Tibial nerve (tissue), 4 donors: ENCODE results near the gene LBX2. TPM values are rescaled to one million over a fixed set of nuclear protein-coding genes. Genes with fewer than 3 reads are reported as not detected.

Experiments used
- DNase-seq, 2 donors: peaks; one replicate each; pipeline ENCODE4 v3.0.0-alpha.2; 2019; ENCODE audit warnings: low spot score in 2 of 2
- H3K27ac ChIP-seq, 4 donors: fragments of 200-600 bp; sonication (generic) in 3 of 4; one replicate each; pipeline ENCODE4 v1.5.1; 2017 to 2019; ENCODE audit warnings: mild to moderate bottlenecking in 1 of 4
- H3K27me3 ChIP-seq, 2 donors: fragments of 200-600 bp; sonication (generic) in 1 of 2; one replicate each; pipeline versions ENCODE4 v1.5.1 to v1.6.0; 2017 to 2019
- H3K36me3 ChIP-seq, 3 donors: fragments of 200-600 bp; sonication (generic); one replicate each; pipeline ENCODE4 v1.5.1; 2018 to 2019
- H3K4me1 ChIP-seq, 4 donors: fragments of 200-600 bp; sonication (generic) in 3 of 4; one replicate each; pipeline ENCODE4 v1.5.1; 2017 to 2019
- H3K4me3 ChIP-seq, 4 donors: fragments of 200-600 bp; sonication (generic) in 3 of 4; one replicate each; pipeline ENCODE4 v1.5.1; 2017 to 2019; ENCODE audit warnings: mild to moderate bottlenecking in 1 of 4, moderate library complexity in 1 of 4
- H3K9me3 ChIP-seq, 4 donors: fragments of 200-600 bp; sonication (generic) in 3 of 4; one replicate each; pipeline ENCODE4 v1.5.1; 2017 to 2019
- CTCF ChIP-seq, 5 experiments: fragments of 200-600 bp in 3 of 5; fragments of 450-650 bp in 2 of 5; sonication (generic) in 3 of 5; IDR thresholded peaks; one replicate each; pipeline ENCODE4 v1.5.1; 2016 to 2019; ENCODE audit warnings: antibody characterized with exemption in 5 of 5, mild to moderate bottlenecking in 3 of 5, moderate library complexity in 2 of 5
- EP300 ChIP-seq, 2 donors: sonication (generic); formaldehyde crosslinking; IDR thresholded peaks; one replicate each; pipeline ENCODE4 v1.6.1; 2017; ENCODE audit warnings: antibody characterized with exemption in 2 of 2, mild to moderate bottlenecking in 1 of 2
- POLR2A ChIP-seq, 2 donors: fragments of 450-650 bp; IDR thresholded peaks; one replicate each; pipeline ENCODE4 v1.6.1; 2017; ENCODE audit warnings: antibody characterized with exemption in 2 of 2, mild to moderate bottlenecking in 2 of 2, moderate library complexity in 2 of 2
- WGBS, 2 donors: methylation state at CpG; one replicate each; pipeline ENCODE4 v1.1.5; 2018; 5-methylcytosine and 5-hydroxymethylcytosine counted together
- total RNA-seq, 4 donors: library from RNA; depleted of rRNA; stranded (reverse); fragments of >200 nt; gene quantifications; one replicate each; pipeline ENCODE4 v1.1.0, GENCODE V29; 2016

LBX2 gene
- total RNA-seq, 4 donors from 2014 or later = 0.20 to 4.4 (median 1.6) TPM

GRCh38 chr2:74512744-74513604, 13.6 kb upstream of the LBX2 start:
- TF ChIP-seq EP300 (IDR thresholded peaks at IDR 0.05) (no peak), CTCF (IDR thresholded peaks at IDR 0.05) (no peak), POLR2A (IDR thresholded peaks at IDR 0.05) (no peak)
- Histone ChIP-seq H3K27me3 (peaks cover 0 to 77% of the 10 kb centered on the region in 2 donors), H3K9me3 (no peaks in the 10 kb centered on the region), H3K4me1 (peaks cover 0 to 35% (median 24%) of the 10 kb centered on the region in 4 donors), H3K4me3 (no peak overlapping the region), H3K27ac (no peak overlapping the region), H3K36me3 (no peaks in the 10 kb centered on the region)
- no peak for DNase-seq
- WGBS, 2 donors = 6 to 8% methylated on average over 16 to 35 of the region's 36 CpGs

GRCh38 chr2:74511104-74511989, 11.9 kb upstream of the LBX2 start:
- no peaks in the 10 kb centered on the region for H3K9me3 ChIP-seq
- no peak overlapping the region for H3K27ac ChIP-seq
- H3K27me3 ChIP-seq = peaks cover 0 to 60% of the 10 kb centered on the region in 2 donors
- H3K36me3 ChIP-seq = peaks cover 0 to 2% (median 0%) of the 10 kb centered on the region in 3 donors
- no peak for DNase-seq
- no peak for TF ChIP-seq EP300 (IDR thresholded peaks at IDR 0.05)
- no peak for TF ChIP-seq CTCF (IDR thresholded peaks at IDR 0.05)
- no peak for TF ChIP-seq POLR2A (IDR thresholded peaks at IDR 0.05)
- H3K4me3 ChIP-seq = no peak overlapping the region
- WGBS, 2 donors = 37 to 43% methylated on average over 11 of the region's 11 CpGs
- peaks cover 0 to 39% (median 30%) of the 10 kb centered on the region in 4 donors for H3K4me1 ChIP-seq

- peaks cover 0 to 13% (median 0%) of the 10 kb centered on the region in 3 donors for H3K36me3 ChIP-seq
- DNase-seq = no peak
- H3K27ac ChIP-seq = no peak overlapping the region
- H3K4me1 ChIP-seq = peaks cover 0 to 39% (median 33%) of the 10 kb centered on the region in 4 donors
- H3K27me3 ChIP-seq = peaks cover 0 to 50% of the 10 kb centered on the region in 2 donors
- no peak for TF ChIP-seq POLR2A (IDR thresholded peaks at IDR 0.05)
- no peak for TF ChIP-seq CTCF (IDR thresholded peaks at IDR 0.05)
- no peak for TF ChIP-seq EP300 (IDR thresholded peaks at IDR 0.05)
- H3K9me3 ChIP-seq = no peaks in the 10 kb centered on the region
- 78 to 79% methylated on average over 4 of the region's 4 CpGs for WGBS, 2 donors
- no peak overlapping the region for H3K4me3 ChIP-seq
Measured at GRCh38 chr2:74510272-74510671, 10.9 kb upstream of the LBX2 start.

DNA sequence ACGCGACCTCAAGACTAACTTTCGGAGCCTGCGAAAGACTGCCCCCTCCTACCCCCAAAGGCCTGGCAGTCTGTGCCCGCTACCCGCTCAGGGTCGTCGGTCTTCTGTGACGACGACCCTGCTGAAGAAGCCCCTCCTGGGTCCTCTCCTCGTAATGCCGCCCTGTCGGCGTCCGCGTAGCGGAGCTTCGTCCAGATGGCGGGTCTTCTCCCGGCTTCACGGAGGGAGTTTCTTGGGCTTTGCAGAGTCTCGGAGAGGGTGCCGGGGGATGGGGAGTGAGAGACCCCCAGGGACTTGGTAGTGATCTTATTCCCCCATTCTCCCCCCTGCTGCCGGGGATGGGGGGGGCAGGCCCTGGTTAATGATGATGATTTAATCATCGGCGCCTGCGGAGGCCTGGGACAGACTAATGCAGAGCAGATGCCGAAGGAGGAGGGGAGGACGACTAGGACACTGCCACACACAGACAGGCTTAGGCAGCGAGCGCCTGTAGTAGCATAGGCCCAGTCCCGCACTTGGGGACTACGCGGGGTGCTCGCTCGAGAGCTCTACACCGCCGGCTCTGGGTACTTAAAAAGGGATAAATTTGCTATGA, 8.6 kb upstream of the LBX2 start:
- peaks cover 0 to 46% (median 23%) of the 10 kb centered on the region in 4 donors for H3K4me1 ChIP-seq
- no peak for DNase-seq
- TF ChIP-seq EP300 (IDR thresholded peaks at IDR 0.05) = no peak
- TF ChIP-seq POLR2A (IDR thresholded peaks at IDR 0.05) = no peak
- TF ChIP-seq CTCF (IDR thresholded peaks at IDR 0.05) = no peak
- H3K27ac ChIP-seq = peak overlapping the region; percentile 92 to 99 (median 95)
- H3K27me3 ChIP-seq = peaks cover 0 to 27% of the 10 kb centered on the region in 2 donors
- no peaks in the 10 kb centered on the region for H3K9me3 ChIP-seq
- peaks cover 0 to 25% (median 0%) of the 10 kb centered on the region in 3 donors for H3K36me3 ChIP-seq
- 12 to 23% methylated on average over 19 to 38 of the region's 38 CpGs for WGBS, 2 donors
- peak overlapping the region; percentile 63 to 88 (median 79) for H3K4me3 ChIP-seq
